Testis (tissue), 2 donors: ENCODE measurements around the gene GRID1.

Experiments
- POLR2A ChIP-seq: fragments of 450-650 bp; IDR thresholded peaks from one replicate; pipeline ENCODE4 v1.6.1; 2017; ENCODE audit warnings: antibody characterized with exemption, mild to moderate bottlenecking, moderate library complexity
- TF ChIP-seq, protein P1 (sequence below), 3 experiments: fragments of 450-650 bp in 2 of 3; fragments of 200-600 bp in 1 of 3; sonication (generic) in 1 of 3; IDR thresholded peaks; one replicate each; pipeline ENCODE4 v1.5.1; 2016 to 2019; ENCODE audit warnings: antibody characterized with exemption in 3 of 3, mild to moderate bottlenecking in 2 of 3, moderate library complexity in 1 of 3

DNA sequence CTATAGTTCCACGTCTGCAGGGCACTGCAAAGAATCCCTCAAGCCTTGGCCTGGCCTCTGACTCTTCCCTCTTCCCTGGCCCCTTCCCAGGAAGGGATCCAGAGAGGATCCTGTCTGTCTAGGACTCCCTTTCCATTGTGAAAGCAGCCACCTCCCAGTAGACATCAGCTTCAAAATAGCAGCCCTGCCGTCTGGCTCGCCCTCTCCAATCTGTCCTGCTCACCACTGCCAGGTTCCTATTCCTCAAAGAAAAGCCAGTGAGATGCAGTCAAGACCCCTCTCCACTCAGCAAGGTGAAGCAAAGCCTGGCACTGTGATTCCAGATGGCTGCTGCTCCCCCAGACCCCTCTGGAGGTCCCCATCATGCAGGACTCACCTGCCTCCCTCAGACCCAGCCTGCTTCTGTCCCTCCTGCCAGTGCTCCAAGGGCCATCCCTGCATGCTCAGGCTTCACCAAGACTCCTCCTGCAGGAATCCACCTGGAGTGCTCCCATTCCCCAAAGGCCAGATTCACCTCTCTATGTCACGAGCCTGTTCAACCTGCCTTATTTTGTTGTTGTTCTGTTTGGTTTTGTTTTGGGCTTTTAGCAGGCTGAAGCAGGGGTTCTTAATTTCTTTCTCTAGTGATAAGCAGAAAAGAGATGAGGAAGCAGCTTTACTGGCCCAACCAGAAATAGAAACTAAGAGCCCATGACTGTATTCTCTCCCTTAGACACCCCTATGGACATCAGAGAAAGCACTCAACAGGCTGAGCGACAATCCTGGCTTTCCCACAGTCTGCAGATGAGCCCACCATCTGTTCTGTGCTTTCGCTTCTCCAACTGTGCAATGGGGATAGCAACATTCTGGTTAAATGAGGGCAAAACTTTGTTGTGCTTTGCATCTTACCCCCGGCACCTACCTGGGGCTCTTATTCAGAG lies 305.1 kb downstream of the GRID1 start:
- TF ChIP-seq POLR2A, result no peak
- TF ChIP-seq, protein P1, sequence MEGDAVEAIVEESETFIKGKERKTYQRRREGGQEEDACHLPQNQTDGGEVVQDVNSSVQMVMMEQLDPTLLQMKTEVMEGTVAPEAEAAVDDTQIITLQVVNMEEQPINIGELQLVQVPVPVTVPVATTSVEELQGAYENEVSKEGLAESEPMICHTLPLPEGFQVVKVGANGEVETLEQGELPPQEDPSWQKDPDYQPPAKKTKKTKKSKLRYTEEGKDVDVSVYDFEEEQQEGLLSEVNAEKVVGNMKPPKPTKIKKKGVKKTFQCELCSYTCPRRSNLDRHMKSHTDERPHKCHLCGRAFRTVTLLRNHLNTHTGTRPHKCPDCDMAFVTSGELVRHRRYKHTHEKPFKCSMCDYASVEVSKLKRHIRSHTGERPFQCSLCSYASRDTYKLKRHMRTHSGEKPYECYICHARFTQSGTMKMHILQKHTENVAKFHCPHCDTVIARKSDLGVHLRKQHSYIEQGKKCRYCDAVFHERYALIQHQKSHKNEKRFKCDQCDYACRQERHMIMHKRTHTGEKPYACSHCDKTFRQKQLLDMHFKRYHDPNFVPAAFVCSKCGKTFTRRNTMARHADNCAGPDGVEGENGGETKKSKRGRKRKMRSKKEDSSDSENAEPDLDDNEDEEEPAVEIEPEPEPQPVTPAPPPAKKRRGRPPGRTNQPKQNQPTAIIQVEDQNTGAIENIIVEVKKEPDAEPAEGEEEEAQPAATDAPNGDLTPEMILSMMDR (IDR thresholded peaks at IDR 0.05), result no peak
